Measurements from ENCODE around the gene PEMT. TPM values are rescaled to one million over a fixed set of nuclear protein-coding genes. Genes with fewer than 3 reads are reported as not detected.

Gene PEMT
- total RNA-seq, 1 experiment from 2014 or later: 18.9 TPM

GRCh38 chr17:17511881-17512858 is 79.3 kb downstream of the PEMT start:
- in situ Hi-C loops (cut with HindIII; ENCODE audit: low pct_unique_long_range_greater_than_20kb, low sequenced_read_pairs): no loop called here
- DNase-seq (ENCODE audit: low read depth): peak; percentile 66

- in situ Hi-C loops (cut with HindIII; ENCODE audit: low pct_unique_long_range_greater_than_20kb, low sequenced_read_pairs): no loop called here
- no peak for DNase-seq (ENCODE audit: low read depth)
Observed at GRCh38 chr17:17511293-17511741, 80.2 kb downstream of the PEMT start.

GRCh38 chr17:17510456-17511292 is 80.8 kb downstream of the PEMT start:
- no peak for DNase-seq (ENCODE audit: low read depth)
- in situ Hi-C loops (cut with HindIII; ENCODE audit: low pct_unique_long_range_greater_than_20kb, low sequenced_read_pairs): no loop called here

- DNase-seq (ENCODE audit: low read depth): no peak
- in situ Hi-C loops (cut with HindIII; ENCODE audit: low pct_unique_long_range_greater_than_20kb, low sequenced_read_pairs): no loop called here
Observed at GRCh38 chr17:17509601-17510425, 81.7 kb downstream of the PEMT start.

- in situ Hi-C loops (cut with HindIII; ENCODE audit: low pct_unique_long_range_greater_than_20kb, low sequenced_read_pairs): no loop called here
- no peak for DNase-seq (ENCODE audit: low read depth)
Observed at GRCh38 chr17:17508646-17509591, 82.6 kb downstream of the PEMT start.

GRCh38 chr17:17508019-17508535 is 83.4 kb downstream of the PEMT start:
- in situ Hi-C loops (cut with HindIII; ENCODE audit: low pct_unique_long_range_greater_than_20kb, low sequenced_read_pairs): no loop called here
- no peak for DNase-seq (ENCODE audit: low read depth)

GRCh38 chr17:17507465-17508011 is 84.0 kb downstream of the PEMT start:
- in situ Hi-C loops (cut with HindIII; ENCODE audit: low pct_unique_long_range_greater_than_20kb, low sequenced_read_pairs): no loop called here

GRCh38 chr17:17506893-17507464 is 84.5 kb downstream of the PEMT start:
- in situ Hi-C loops (cut with HindIII; ENCODE audit: low pct_unique_long_range_greater_than_20kb, low sequenced_read_pairs): no loop called here
- DNase-seq (ENCODE audit: low read depth): no peak

More at GRCh38 chr17:17507465-17508011, 84.0 kb downstream of the PEMT start:
- no peak for DNase-seq (ENCODE audit: low read depth)

- in situ Hi-C loops (cut with HindIII; ENCODE audit: low pct_unique_long_range_greater_than_20kb, low sequenced_read_pairs): no loop called here
- DNase-seq (ENCODE audit: low read depth): no peak
Observed at GRCh38 chr17:17506181-17506741, 85.2 kb downstream of the PEMT start.

- no peak for DNase-seq (ENCODE audit: low read depth)
- in situ Hi-C loops (cut with HindIII; ENCODE audit: low pct_unique_long_range_greater_than_20kb, low sequenced_read_pairs): no loop called here
Observed at GRCh38 chr17:17505610-17506171, 85.8 kb downstream of the PEMT start.

- DNase-seq (ENCODE audit: low read depth): no peak
- in situ Hi-C loops (cut with HindIII; ENCODE audit: low pct_unique_long_range_greater_than_20kb, low sequenced_read_pairs): no loop called here
Observed at GRCh38 chr17:17505151-17505550, 86.4 kb downstream of the PEMT start.

GRCh38 chr17:17504341-17505140 is 87.0 kb downstream of the PEMT start:
- DNase-seq (ENCODE audit: low read depth): no peak
- in situ Hi-C loops (cut with HindIII; ENCODE audit: low pct_unique_long_range_greater_than_20kb, low sequenced_read_pairs): no loop called here

- DNase-seq (ENCODE audit: low read depth): no peak
- in situ Hi-C loops (cut with HindIII; ENCODE audit: low pct_unique_long_range_greater_than_20kb, low sequenced_read_pairs): no loop called here
Observed at GRCh38 chr17:17503566-17504130, 87.9 kb downstream of the PEMT start.

GRCh38 chr17:17502741-17503565 is 88.6 kb downstream of the PEMT start:
- in situ Hi-C loops (cut with HindIII; ENCODE audit: low pct_unique_long_range_greater_than_20kb, low sequenced_read_pairs): no loop called here
- no peak for DNase-seq (ENCODE audit: low read depth)
